Esophagus (tissue), 2 donors: ENCODE measurements around the gene MYO1G. TPM values are rescaled to one million over a fixed set of nuclear protein-coding genes. Genes with fewer than 3 reads are reported as not detected.

Source experiments
- H3K27ac ChIP-seq, 2 donors: one replicate each; pipeline ENCODE4 v1.5.1; 2013; ENCODE audit warnings: low read depth in 2 of 2, mild to moderate bottlenecking in 2 of 2, inconsistent platforms in 1 of 2, low read length in 1 of 2, moderate library complexity in 1 of 2
- H3K27me3 ChIP-seq, 2 donors: one replicate each; pipeline ENCODE4 v1.6.1; 2013; ENCODE audit warnings: low read length in 2 of 2, control low read depth in 1 of 2, mild to moderate bottlenecking in 1 of 2; ENCODE audit not compliant: insufficient read depth in 2 of 2, control insufficient read depth in 1 of 2
- H3K36me3 ChIP-seq, 2 donors: one replicate each; pipeline ENCODE4 v1.6.1; 2013; ENCODE audit warnings: low read length in 1 of 2; ENCODE audit not compliant: control insufficient read depth in 2 of 2, insufficient read depth in 2 of 2
- H3K4me1 ChIP-seq, 2 donors: one replicate each; pipeline ENCODE4 v1.6.1; 2013; ENCODE audit warnings: low read length in 1 of 2; ENCODE audit not compliant: control insufficient read depth in 2 of 2, insufficient read depth in 2 of 2
- H3K4me3 ChIP-seq, 2 donors: one replicate each; pipeline ENCODE4 v1.5.1; 2013; ENCODE audit warnings: low read length in 2 of 2, mild to moderate bottlenecking in 2 of 2, low read depth in 1 of 2, moderate library complexity in 1 of 2
- H3K9me3 ChIP-seq, 2 donors: one replicate each; pipeline ENCODE4 v1.6.1; 2013; ENCODE audit warnings: mild to moderate bottlenecking in 2 of 2, low read depth in 1 of 2, low read length in 1 of 2, moderate library complexity in 1 of 2; ENCODE audit not compliant: control insufficient read depth in 2 of 2, insufficient read depth in 1 of 2
- WGBS, 2 donors: extraction: QIAGEN DNeasy Blood & Tissue Kit; methylation state at CpG; one replicate each; pipeline ENCODE4 v1.1.7; 2013; 5-methylcytosine and 5-hydroxymethylcytosine counted together
- polyA plus RNA-seq, 2 donors: library from polyadenylated mRNA; stranded (reverse); fragments of 200-250 nt; gene quantifications; one replicate each; pipeline ENCODE4 v1.2.3, GENCODE V29; 2013
- donor health status: healthy with polysubstance abuse.
- donor health status: Bipolar disorder and iron deficiency.

MYO1G gene
- polyA plus RNA-seq, 2 donors: 2.2 to 2.3 TPM

DNA sequence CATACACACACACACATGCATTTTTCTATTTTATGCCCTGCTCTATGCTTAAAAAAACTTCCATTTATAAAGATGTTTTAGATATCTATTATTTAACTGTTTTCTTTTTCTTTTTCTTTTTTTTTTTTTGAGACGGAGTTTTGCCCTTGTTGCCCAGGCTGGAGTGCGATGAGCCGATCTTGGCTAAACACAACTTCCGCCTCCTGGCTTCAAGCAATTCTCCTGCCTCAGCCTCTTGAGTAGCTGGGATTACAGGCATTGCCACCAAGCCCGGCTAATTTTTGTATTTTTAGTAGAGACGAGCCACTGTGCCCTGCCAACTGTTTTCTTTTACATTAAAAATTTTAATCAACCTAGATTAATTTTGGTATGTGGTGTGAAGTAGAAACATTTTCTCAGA is 47.9 kb downstream of the MYO1G start:
- WGBS, 2 donors: 84% methylated on average over 6 of the region's 6 CpGs

DNA sequence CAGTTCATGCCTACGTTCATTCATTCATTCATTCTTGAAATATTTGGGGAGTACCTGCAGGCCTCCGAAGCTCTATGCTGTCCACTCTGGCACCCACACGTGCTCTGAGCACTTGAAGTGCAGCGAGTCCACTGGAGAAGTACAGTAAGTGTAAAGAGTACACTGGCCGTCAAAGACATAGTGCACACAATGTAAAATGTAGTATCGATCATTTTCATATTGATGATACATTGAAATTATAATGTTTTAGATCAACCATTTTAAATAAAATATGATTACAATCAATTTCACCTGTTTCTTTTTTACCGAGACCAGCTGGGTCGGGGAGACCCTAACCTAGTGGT is 56.5 kb downstream of the MYO1G start:
- Histone ChIP-seq H3K27ac (no peak overlapping the region), H3K9me3 (peaks cover 0 to 2% of the 10 kb centered on the region in 2 donors), H3K36me3 (no peaks in the 10 kb centered on the region), H3K4me3 (no peak overlapping the region), H3K4me1 (no peaks in the 10 kb centered on the region), H3K27me3 (peaks cover 0 to 2% of the 10 kb centered on the region in 2 donors)
- 60 to 65% methylated on average over 8 of the region's 8 CpGs for WGBS, 2 donors

More for the DNA sequence above, 47.9 kb downstream of the MYO1G start:
- H3K4me3 ChIP-seq: no peak overlapping the region
- no peak overlapping the region for H3K27ac ChIP-seq
- H3K27me3 ChIP-seq: peaks cover 0 to 2% of the 10 kb centered on the region in 2 donors
- H3K36me3 ChIP-seq: no peaks in the 10 kb centered on the region
- peaks cover 0 to 2% of the 10 kb centered on the region in 2 donors for H3K9me3 ChIP-seq
- H3K4me1 ChIP-seq: no peaks in the 10 kb centered on the region

DNA sequence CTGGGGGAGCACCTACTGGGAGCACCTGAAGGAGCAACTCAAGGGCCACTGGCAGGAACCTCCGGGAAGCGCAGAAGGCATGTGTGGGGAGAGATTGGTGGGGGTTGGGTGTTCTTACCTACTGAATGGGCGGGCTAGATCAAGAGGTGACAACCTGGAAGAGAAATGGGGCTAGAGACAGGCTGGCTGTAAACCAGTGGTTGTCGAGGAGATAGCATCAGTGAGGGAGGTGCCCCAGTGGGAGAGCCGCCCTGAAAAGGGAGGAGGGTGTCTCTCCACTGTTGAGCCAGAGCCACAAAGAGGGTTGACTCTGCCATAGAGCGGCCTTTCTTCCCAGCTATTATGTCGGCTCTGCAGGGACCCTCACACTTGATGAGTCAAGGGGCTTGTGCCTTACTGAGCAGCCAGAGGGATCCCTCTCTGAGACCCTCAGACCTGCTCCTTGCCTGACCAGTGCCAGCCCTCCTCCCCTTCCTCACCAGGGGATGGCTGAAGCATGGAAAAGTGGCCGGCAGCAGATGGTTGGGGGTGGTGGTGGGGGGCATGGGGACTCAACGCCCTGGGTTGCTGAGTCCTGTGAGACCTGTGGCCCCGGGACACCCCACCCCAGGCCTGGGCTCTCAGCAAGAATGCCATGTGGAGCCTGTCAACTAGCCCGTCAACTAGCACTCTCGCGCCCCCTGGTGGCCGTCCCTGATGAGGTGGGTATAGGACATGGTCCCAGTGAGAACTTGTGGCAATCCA is 57.0 kb downstream of the MYO1G start:
- peaks cover 0 to 2% of the 10 kb centered on the region in 2 donors for H3K27me3 ChIP-seq
- no peaks in the 10 kb centered on the region for H3K36me3 ChIP-seq
- WGBS, 2 donors: 38 to 39% methylated on average over 14 of the region's 14 CpGs
- H3K27ac ChIP-seq: no peak overlapping the region
- H3K9me3 ChIP-seq: peaks cover 0 to 2% of the 10 kb centered on the region in 2 donors
- H3K4me1 ChIP-seq: no peaks in the 10 kb centered on the region
- no peak overlapping the region for H3K4me3 ChIP-seq

DNA sequence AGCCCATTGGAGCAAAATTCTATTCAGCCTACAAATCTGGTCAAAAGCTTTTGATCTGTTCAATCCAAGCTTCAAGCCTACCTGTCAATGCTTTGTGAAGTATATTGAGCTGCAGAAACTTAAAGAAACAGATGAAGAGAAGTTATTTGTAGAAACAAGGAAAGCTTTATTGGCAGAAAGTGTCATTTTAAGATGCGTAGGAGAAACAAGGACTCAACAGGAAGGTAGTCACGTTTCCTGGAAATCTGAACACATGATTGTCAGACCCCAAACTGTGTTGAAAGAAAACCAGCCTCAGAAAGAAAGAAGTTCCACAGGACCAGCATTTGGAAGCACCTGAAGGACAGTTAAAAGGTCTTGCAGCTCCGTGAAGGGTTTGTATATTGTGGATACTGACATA is 58.7 kb downstream of the MYO1G start:
- H3K9me3 ChIP-seq: no peaks in the 10 kb centered on the region
- no peak overlapping the region for H3K4me3 ChIP-seq
- H3K36me3 ChIP-seq: no peaks in the 10 kb centered on the region
- H3K4me1 ChIP-seq: no peaks in the 10 kb centered on the region
- no peak overlapping the region for H3K27ac ChIP-seq
- 74% methylated on average over 3 of the region's 3 CpGs for WGBS, 2 donors
- H3K27me3 ChIP-seq: no peaks in the 10 kb centered on the region

DNA sequence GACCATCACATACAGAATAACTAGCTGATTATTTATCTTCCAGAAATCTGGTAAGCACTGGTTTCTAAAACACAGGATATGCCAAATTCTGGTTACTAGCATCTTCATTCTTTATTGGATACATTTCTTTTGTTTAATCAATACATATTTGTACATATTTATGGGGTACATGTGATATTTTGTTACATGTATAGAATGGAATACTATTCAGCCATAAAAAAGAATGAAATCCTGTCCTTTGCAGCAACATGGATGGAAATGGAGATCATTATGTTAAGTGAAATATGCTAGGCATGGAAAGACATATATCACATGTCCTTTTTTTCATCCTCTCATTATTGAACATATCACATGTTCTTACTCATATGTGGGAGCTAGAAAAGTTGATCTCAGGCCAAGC is 60.8 kb downstream of the MYO1G start:
- Histone ChIP-seq H3K27ac (no peak overlapping the region), H3K36me3 (no peaks in the 10 kb centered on the region), H3K4me3 (no peak overlapping the region), H3K4me1 (no peaks in the 10 kb centered on the region), H3K9me3 (no peaks in the 10 kb centered on the region), H3K27me3 (no peaks in the 10 kb centered on the region)

DNA sequence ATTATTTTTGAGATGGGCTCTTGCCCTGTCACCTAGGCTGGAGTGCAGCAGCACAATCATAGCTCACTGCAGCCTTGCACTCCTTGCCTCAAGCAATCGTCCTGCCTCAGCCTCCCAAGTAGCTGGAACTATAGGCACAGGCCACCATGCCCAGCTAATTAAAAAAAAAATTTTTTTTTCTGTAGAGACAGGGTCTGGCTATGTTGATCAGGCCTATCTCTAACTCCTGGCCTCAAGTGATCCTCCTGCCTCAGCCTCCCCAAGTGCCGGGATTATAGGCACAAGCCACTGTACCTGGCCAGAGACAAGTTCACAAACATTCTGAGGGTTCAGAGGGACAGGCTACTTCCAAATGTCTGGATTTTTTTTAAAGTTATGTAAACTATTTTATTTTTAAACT is 61.4 kb downstream of the MYO1G start:
- H3K27ac ChIP-seq: no peak overlapping the region
- no peaks in the 10 kb centered on the region for H3K4me1 ChIP-seq
- no peaks in the 10 kb centered on the region for H3K36me3 ChIP-seq
- no peaks in the 10 kb centered on the region for H3K9me3 ChIP-seq
- no peak overlapping the region for H3K4me3 ChIP-seq
- 91 to 96% methylated on average over 2 of the region's 2 CpGs for WGBS, 2 donors
- no peaks in the 10 kb centered on the region for H3K27me3 ChIP-seq

DNA sequence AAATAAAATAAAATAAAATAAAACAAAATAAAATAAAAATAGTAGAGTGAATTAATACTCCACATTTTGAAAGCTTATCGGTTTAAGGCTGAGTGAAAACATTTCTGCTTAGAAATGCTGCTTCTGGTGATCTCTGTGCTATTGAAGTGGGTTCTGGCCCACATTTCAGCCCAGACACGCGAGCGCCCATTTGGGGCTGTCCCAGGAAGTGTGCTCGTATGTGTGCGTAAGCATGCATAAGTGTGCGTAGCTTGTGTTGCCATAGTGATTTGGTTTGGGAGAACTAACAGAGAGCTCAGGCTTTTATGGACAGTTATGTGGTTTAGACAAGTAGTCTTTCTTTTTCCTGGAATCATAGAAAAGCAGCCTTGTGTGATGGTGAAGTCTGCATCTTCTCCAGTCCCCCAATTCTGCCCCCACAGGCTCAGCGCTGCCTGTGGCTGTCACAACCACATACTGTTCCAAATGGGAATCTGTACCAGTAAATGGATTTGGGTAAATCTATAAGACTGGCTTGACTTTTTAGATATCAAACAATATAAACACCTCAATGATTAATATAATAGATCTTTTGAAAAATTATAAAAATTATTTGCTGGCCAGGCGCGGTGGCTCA is 63.7 kb downstream of the MYO1G start:
- no peaks in the 10 kb centered on the region for H3K9me3 ChIP-seq
- no peaks in the 10 kb centered on the region for H3K27me3 ChIP-seq
- 71% methylated on average over 10 of the region's 10 CpGs for WGBS, 2 donors
- no peak overlapping the region for H3K4me3 ChIP-seq
- no peaks in the 10 kb centered on the region for H3K4me1 ChIP-seq
- no peak overlapping the region for H3K27ac ChIP-seq
- no peaks in the 10 kb centered on the region for H3K36me3 ChIP-seq

DNA sequence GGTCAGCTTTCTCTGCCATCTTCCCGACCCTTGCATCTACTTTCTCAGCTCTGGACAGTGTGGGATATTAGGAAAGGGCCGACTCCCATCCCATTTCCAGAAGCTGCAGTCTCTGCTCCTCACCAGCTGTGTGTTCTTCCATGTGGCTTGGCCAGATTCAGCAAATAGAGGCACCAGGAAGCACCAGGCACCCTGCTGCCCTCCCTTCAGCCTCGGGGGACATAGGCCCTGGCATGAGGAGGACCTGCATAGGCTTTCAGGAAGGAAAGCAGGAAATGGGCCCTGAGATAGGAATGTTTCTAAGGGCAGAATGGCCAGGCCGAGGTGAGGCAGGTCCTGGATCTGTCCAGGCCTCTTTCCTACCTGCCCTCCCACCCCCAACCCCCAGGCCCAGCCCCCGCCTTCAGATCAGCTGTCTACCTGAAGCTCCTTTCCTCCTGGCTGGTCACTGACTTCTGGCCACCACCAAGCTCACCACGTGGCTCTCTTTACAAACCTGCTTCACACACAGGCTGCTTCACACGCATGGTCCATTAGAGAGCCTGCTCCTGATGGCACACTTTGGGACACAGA is 66.0 kb downstream of the MYO1G start:
- H3K27me3 ChIP-seq: no peaks in the 10 kb centered on the region
- no peaks in the 10 kb centered on the region for H3K9me3 ChIP-seq
- 36 to 41% methylated on average over 7 of the region's 7 CpGs for WGBS, 2 donors
- H3K36me3 ChIP-seq: no peaks in the 10 kb centered on the region
- H3K27ac ChIP-seq: no peak overlapping the region
- no peaks in the 10 kb centered on the region for H3K4me1 ChIP-seq
- H3K4me3 ChIP-seq: no peak overlapping the region
